ENCODE data around the gene C3orf18. TPM values are rescaled to one million over a fixed set of nuclear protein-coding genes. Genes with fewer than 3 reads are reported as not detected.

The C3orf18 gene
- total and polyA plus RNA-seq, 2 experiments from 2014 or later, result 2.4 to 7.7 TPM

GRCh38 chr3:50610181-50610971, 42.8 kb upstream of the C3orf18 start (continued):
- TF ChIP-seq JUNB (IDR thresholded peaks at IDR 0.05; ENCODE audit: unreplicated experiment) (no peak), EZH2phosphoT487 (IDR thresholded peaks at IDR 0.05; ENCODE audit: unreplicated experiment) (no peak), NANOG (IDR thresholded peaks at IDR 0.05; ENCODE audit: borderline replicate concordance) (no peak), CREB1 (CRISPR knock-in tag; IDR thresholded peaks at IDR 0.05; ENCODE audit: low read depth) (no peak), CTCF (conservative IDR thresholded peaks at IDR 0.05; ENCODE audit: low read depth in 2 of 2) (no peak)

- ATAC-seq (no peak), DNase-seq (ENCODE audit: low spot score) (no peak)
- Histone ChIP-seq H3K27ac (ENCODE audit: low read depth) (no peak overlapping the region), H3K4me1 (ENCODE audit: insufficient read depth) (peaks cover 8% of the 10 kb centered on the region; the same call in 1 of the 2 replicates), H3K4me2 (no peak overlapping the region), H3K79me2 (replicated peaks; ENCODE audit: insufficient read depth) (no peaks in the 10 kb centered on the region), H3K9me2 (ENCODE audit: insufficient read depth) (no peaks in the 10 kb centered on the region), H2AFZ (no peak overlapping the region), H3K4me3 (no peak overlapping the region), H4K20me1 (replicated peaks; ENCODE audit: insufficient read depth) (peaks cover 2% of the 10 kb centered on the region), H3K27me3 (ENCODE audit: insufficient read depth) (peaks cover 30% of the 10 kb centered on the region), H3F3A (replicated peaks; ENCODE audit: low read depth) (0 out of 2 replicates have a peak, but pooled peaks cover 7% of the 10 kb centered on the region), H3K36me3 (ENCODE audit: insufficient read depth) (no peaks in the 10 kb centered on the region)
- Mint-ChIP-seq H3K36me3 (ENCODE audit: low read depth) (no peaks in the 10 kb centered on the region), H3K4me3 (no peak overlapping the region), H3K9me3 (no peaks in the 10 kb centered on the region), H3K4me1 (peaks cover 14% of the 10 kb centered on the region), H3K27me3 (ENCODE audit: insufficient read depth, low read depth, poor library complexity) (peaks cover 45% of the 10 kb centered on the region), H3K27ac (no peak overlapping the region)
- TF ChIP-seq CTCF (conservative IDR thresholded peaks at IDR 0.05; ENCODE audit: low read depth in 2 of 2) (no peak), EZH2phosphoT487 (IDR thresholded peaks at IDR 0.05; ENCODE audit: unreplicated experiment) (no peak), POLR2AphosphoS5 (IDR thresholded peaks at IDR 0.05; ENCODE audit: low read depth) (no peak), EZH2 (IDR thresholded peaks at IDR 0.05; ENCODE audit: low read depth, unreplicated experiment) (no peak), ZNF462 (CRISPR knock-in tag; IDR thresholded peaks at IDR 0.05) (no peak), ETS1 (IDR thresholded peaks at IDR 0.05) (no peak), STAT1 (IDR thresholded peaks at IDR 0.05; ENCODE audit: unreplicated experiment) (no peak), ZNF114 (CRISPR knock-in tag; IDR thresholded peaks at IDR 0.05) (no peak), JUNB (IDR thresholded peaks at IDR 0.05; ENCODE audit: unreplicated experiment) (no peak), ZNF331 (CRISPR knock-in tag; IDR thresholded peaks at IDR 0.05; ENCODE audit: low read depth) (no peak), NANOG (IDR thresholded peaks at IDR 0.05; ENCODE audit: borderline replicate concordance) (no peak)
Observed at GRCh38 chr3:50609763-50610085, 42.2 kb upstream of the C3orf18 start.

Data from GM23338 (cell line).